Adrenal gland (tissue), 12 donors: ENCODE data around the gene SLC39A9. TPM values are rescaled to one million over a fixed set of nuclear protein-coding genes. Genes with fewer than 3 reads are reported as not detected.

Source experiments
- DNase-seq, 7 donors: peaks; one replicate each; pipeline ENCODE4 v3.0.0-alpha.2; 2019 to 2020
- H3K27ac ChIP-seq, 5 donors: fragments of 200-600 bp; sonication (generic) in 4 of 5; 1 replicate in 3 of 5; 2 replicates in 2 of 5; pipeline versions ENCODE4 v1.5.1 to v1.8.0; 2016 to 2020; ENCODE audit warnings: mild to moderate bottlenecking in 1 of 5
- H3K27me3 ChIP-seq: fragments of 200-600 bp; 2 replicates; pipeline ENCODE4 v1.8.0; 2021
- H3K36me3 ChIP-seq, 2 donors: fragments of 200-600 bp; replicated peaks in 1 of 2; 1 replicate in 1 of 2; 2 replicates in 1 of 2; pipeline versions ENCODE4 v1.5.1 to v1.8.0; 2018 to 2022
- H3K4me1 ChIP-seq, 2 donors: fragments of 200-600 bp; replicated peaks in 1 of 2; 1 replicate in 1 of 2; 2 replicates in 1 of 2; pipeline versions ENCODE4 v1.5.1 to v1.8.0; 2018 to 2021
- H3K4me3 ChIP-seq, 4 donors: fragments of 200-600 bp; sonication (generic) in 3 of 4; one replicate each; pipeline ENCODE4 v1.5.1; 2016 to 2018
- H3K9me3 ChIP-seq, 3 donors: fragments of 200-600 bp; sonication (generic) in 1 of 3; replicated peaks in 1 of 3; 1 replicate in 2 of 3; 2 replicates in 1 of 3; pipeline versions ENCODE4 v1.5.1 to v1.8.0; 2016 to 2021
- CTCF ChIP-seq, 6 experiments: fragments of 450-650 bp in 4 of 6; fragments of 200-600 bp in 2 of 6; sonication (generic) in 1 of 6; IDR thresholded peaks; 1 replicate in 5 of 6; 2 replicates in 1 of 6; pipeline versions ENCODE4 v1.5.1 to v1.8.0; 2016 to 2021; ENCODE audit warnings: antibody characterized with exemption in 6 of 6, mild to moderate bottlenecking in 2 of 6, moderate library complexity in 1 of 6
- POLR2A ChIP-seq, 2 donors: fragments of 450-650 bp; IDR thresholded peaks; one replicate each; pipeline ENCODE4 v1.6.1; 2017; ENCODE audit warnings: antibody characterized with exemption in 2 of 2, mild to moderate bottlenecking in 2 of 2, moderate library complexity in 1 of 2
- WGBS, 4 donors: extraction: QIAGEN DNeasy Blood & Tissue Kit in 2 of 4; methylation state at CpG; one replicate each; pipeline versions ENCODE4 v1.1.5 to v1.1.7; 2013 to 2017; 5-methylcytosine and 5-hydroxymethylcytosine counted together
- intact Hi-C, 2 donors: fragments of 100-400 bp; cut with DNase I; formaldehyde crosslinking; loops; one replicate each; pipeline versions ENCODE4 v1.14.1 to v1.15.0; 2022 to 2023
- polyA plus RNA-seq, 3 donors: library from polyadenylated mRNA; stranded (reverse); fragments of 200-250 nt in 2 of 3; fragments of 350-450 nt in 1 of 3; fragmentation: Illumina TruSeq in 1 of 3; extraction: RNeasy Lipid Tissue Mini Kit (QIAGEN cat#74804) in 1 of 3; gene quantifications; one replicate each; pipeline ENCODE4 v1.2.3, GENCODE V29; 2013 to 2014
- total RNA-seq, 9 donors: library from RNA; depleted of rRNA in 4 of 9; stranded (reverse); fragments of >200 nt in 4 of 9; fragments of 120-200 nt in 1 of 9; fragmentation: NEBNext Ultra II Directional in 1 of 9; extraction: Animal tissue kit (Norgen Biotek cat#: 25700) in 1 of 9; gene quantifications; one replicate each; pipeline versions ENCODE4 v1.1.0 to v1.2.4, GENCODE V29; 2013 to 2023
- donor health status: healthy with polysubstance abuse.
- donor health status: Bipolar disorder and iron deficiency.
- donor health status: DM: yes; HTN: yes; CAD: no.
- donor health status: DM: no; HTN: no; CAD: no.
- donor health status: DM: no; HTN: no; CAD: no.
- donor health status: DM: yes; HTN: yes; CAD: no.

Gene SLC39A9
- total and polyA plus RNA-seq, 12 donors: 17.7 to 130 (median 72.5) TPM

- H3K36me3 ChIP-seq: no peaks in the 10 kb centered on the region
- WGBS, 4 donors: 86 to 93% (median 91%) methylated on average over 3 to 5 of the region's 5 CpGs
- no peak for DNase-seq
- TF ChIP-seq POLR2A (IDR thresholded peaks at IDR 0.05) (no peak), CTCF (IDR thresholded peaks at IDR 0.05) (no peak)
- H3K4me3 ChIP-seq: no peak overlapping the region
- intact Hi-C loops: no loop called here
- no peak overlapping the region for H3K27ac ChIP-seq
- H3K4me1 ChIP-seq: peaks cover 0 to 9% of the 10 kb centered on the region in 2 donors
- no peaks in the 10 kb centered on the region for H3K9me3 ChIP-seq
- no peaks in the 10 kb centered on the region for H3K27me3 ChIP-seq
Measured at GRCh38 chr14:69350892-69351291, 47.6 kb upstream of the SLC39A9 start.

GRCh38 chr14:69351385-69351784 is 47.1 kb upstream of the SLC39A9 start:
- Histone ChIP-seq H3K4me1 (peaks cover 0 to 10% of the 10 kb centered on the region in 2 donors), H3K36me3 (no peaks in the 10 kb centered on the region), H3K27me3 (no peaks in the 10 kb centered on the region), H3K9me3 (no peaks in the 10 kb centered on the region), H3K4me3 (no peak overlapping the region), H3K27ac (no peak overlapping the region)
- intact Hi-C loops: no loop called here
- DNase-seq: no peak
- TF ChIP-seq POLR2A (IDR thresholded peaks at IDR 0.05) (no peak), CTCF (IDR thresholded peaks at IDR 0.05) (no peak)
- WGBS, 4 donors: 75 to 90% (median 80%) methylated on average over 3 of the region's 3 CpGs

GRCh38 chr14:69351911-69352310 is 46.6 kb upstream of the SLC39A9 start:
- DNase-seq: no peak
- TF ChIP-seq POLR2A (IDR thresholded peaks at IDR 0.05) (no peak), CTCF (IDR thresholded peaks at IDR 0.05) (no peak)
- intact Hi-C loops: no loop called here
- Histone ChIP-seq H3K9me3 (no peaks in the 10 kb centered on the region), H3K4me3 (no peak overlapping the region), H3K36me3 (no peaks in the 10 kb centered on the region), H3K27me3 (no peaks in the 10 kb centered on the region), H3K4me1 (peaks cover 0 to 10% of the 10 kb centered on the region in 2 donors), H3K27ac (no peak overlapping the region)
- 89 to 96% (median 93%) methylated on average over 5 of the region's 5 CpGs for WGBS, 4 donors

DNA sequence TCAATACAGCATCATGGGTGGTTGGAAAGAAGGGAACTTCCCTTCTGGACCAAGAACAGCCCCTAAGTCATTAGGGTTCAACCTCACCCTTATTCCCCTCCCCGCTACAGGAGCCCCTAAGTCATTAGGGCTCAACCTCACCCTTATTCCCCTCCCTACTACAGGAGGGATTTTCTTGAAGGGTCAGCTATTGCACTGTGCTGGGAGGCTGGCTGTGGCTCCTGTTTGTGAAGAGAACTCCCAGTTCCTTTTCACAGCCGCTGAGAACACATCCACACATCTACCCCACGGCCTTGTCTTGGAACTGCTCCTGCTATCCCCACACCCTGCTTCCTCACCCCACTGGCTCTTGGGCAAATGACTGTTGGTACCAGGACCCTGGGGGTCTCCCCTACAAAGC is 45.3 kb upstream of the SLC39A9 start:
- TF ChIP-seq CTCF (IDR thresholded peaks at IDR 0.05): no peak
- 85 to 98% (median 96%) methylated on average over 3 of the region's 3 CpGs for WGBS, 4 donors
- Histone ChIP-seq H3K4me1 (peaks cover 0 to 10% of the 10 kb centered on the region in 2 donors), H3K4me3 (no peak overlapping the region), H3K27me3 (no peaks in the 10 kb centered on the region), H3K36me3 (no peaks in the 10 kb centered on the region), H3K27ac (no peak overlapping the region), H3K9me3 (no peaks in the 10 kb centered on the region)
- DNase-seq: no peak
- intact Hi-C loops: no loop called here
